Measurements from ENCODE around the gene ANO10. TPM values are rescaled to one million over a fixed set of nuclear protein-coding genes. Genes with fewer than 3 reads are reported as not detected.

The ANO10 gene
- total RNA-seq, 1 donor from 2014 or later = 32.8 TPM

DNA sequence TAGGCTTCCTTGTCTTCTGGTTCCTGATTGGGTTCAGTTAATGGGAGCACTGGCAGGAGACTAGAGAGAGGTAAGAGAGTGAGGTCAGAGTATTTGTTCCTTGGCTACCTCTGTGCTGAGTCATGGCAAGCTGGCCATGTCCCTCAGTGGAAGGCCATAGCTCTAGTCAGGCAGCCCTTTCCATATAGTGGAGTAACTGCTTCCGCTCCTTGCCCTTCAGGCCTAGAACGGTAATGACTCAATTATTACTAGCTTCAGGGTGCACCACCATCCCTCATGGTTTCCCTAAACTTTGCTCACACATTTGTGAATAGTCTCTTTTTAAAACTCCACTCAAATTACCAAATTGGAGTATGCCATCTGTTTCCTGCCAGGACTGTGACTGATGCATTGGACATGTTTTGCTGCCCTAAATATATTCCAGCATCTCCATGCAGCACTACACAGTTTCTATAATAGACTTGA lies 10.5 kb upstream of the ANO10 start:
- TF ChIP-seq, protein P1, sequence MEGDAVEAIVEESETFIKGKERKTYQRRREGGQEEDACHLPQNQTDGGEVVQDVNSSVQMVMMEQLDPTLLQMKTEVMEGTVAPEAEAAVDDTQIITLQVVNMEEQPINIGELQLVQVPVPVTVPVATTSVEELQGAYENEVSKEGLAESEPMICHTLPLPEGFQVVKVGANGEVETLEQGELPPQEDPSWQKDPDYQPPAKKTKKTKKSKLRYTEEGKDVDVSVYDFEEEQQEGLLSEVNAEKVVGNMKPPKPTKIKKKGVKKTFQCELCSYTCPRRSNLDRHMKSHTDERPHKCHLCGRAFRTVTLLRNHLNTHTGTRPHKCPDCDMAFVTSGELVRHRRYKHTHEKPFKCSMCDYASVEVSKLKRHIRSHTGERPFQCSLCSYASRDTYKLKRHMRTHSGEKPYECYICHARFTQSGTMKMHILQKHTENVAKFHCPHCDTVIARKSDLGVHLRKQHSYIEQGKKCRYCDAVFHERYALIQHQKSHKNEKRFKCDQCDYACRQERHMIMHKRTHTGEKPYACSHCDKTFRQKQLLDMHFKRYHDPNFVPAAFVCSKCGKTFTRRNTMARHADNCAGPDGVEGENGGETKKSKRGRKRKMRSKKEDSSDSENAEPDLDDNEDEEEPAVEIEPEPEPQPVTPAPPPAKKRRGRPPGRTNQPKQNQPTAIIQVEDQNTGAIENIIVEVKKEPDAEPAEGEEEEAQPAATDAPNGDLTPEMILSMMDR (IDR thresholded peaks at IDR 0.05) = no peak

DNA sequence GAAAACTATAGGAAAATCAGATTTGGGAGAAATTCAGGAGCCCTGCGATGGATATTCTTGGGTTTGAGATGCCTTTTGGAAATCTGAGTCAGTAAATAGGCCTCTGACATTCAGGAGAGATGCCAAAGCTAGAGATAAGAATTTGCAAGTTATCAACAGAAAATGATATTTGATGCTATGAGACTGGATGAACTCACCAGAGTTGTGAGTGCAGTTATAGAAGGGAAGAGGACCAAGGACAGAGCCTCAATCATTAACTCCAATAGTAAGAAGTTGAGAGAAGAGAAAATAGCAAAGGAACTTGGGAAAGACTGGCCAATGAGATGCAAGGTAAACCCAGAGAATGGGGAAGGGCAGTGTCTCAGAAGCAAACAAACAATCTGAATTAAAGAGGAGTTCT lies 7.9 kb upstream of the ANO10 start:
- no peaks in the 10 kb centered on the region for H3K36me3 Mint-ChIP-seq (ENCODE audit: unreplicated experiment)
- H3K27ac Mint-ChIP-seq (ENCODE audit: unreplicated experiment) = no peak overlapping the region
- H3K4me1 Mint-ChIP-seq (ENCODE audit: unreplicated experiment) = no peaks in the 10 kb centered on the region
- TF ChIP-seq, protein P1 (IDR thresholded peaks at IDR 0.05) = no peak
- H3K4me3 Mint-ChIP-seq (ENCODE audit: unreplicated experiment) = no peak overlapping the region
- no peaks in the 10 kb centered on the region for H3K27me3 Mint-ChIP-seq (ENCODE audit: unreplicated experiment)
- no peak for DNase-seq (ENCODE audit: extremely low spot score, unreplicated experiment)
- H3K9me3 Mint-ChIP-seq (ENCODE audit: unreplicated experiment) = peaks cover 4% of the 10 kb centered on the region

More for the DNA sequence above, 10.5 kb upstream of the ANO10 start:
- H3K27me3 Mint-ChIP-seq (ENCODE audit: unreplicated experiment) = no peaks in the 10 kb centered on the region
- no peak for DNase-seq (ENCODE audit: extremely low spot score, unreplicated experiment)
- no peaks in the 10 kb centered on the region for H3K4me1 Mint-ChIP-seq (ENCODE audit: unreplicated experiment)
- H3K9me3 Mint-ChIP-seq (ENCODE audit: unreplicated experiment) = peaks cover 4% of the 10 kb centered on the region
- H3K36me3 Mint-ChIP-seq (ENCODE audit: unreplicated experiment) = no peaks in the 10 kb centered on the region
- no peak overlapping the region for H3K4me3 Mint-ChIP-seq (ENCODE audit: unreplicated experiment)
- H3K27ac Mint-ChIP-seq (ENCODE audit: unreplicated experiment) = no peak overlapping the region

DNA sequence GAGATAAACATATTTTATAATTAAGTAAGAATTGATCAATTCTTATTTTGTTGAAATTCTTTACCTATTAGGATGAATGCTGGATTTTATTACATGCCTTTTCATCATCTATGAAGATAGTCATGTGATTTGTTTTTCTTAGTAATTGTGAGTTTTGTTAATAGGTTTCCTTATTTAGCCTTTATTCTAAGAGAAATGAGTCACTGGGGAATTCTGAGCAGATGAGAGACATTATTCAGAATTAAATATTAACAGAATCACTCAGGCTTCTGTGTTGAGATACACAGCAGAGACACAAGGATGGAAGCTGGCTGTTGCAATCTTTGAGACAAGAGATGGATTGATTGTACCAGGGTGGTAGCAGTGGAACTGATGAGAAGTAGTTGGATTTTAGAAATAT lies 7.4 kb upstream of the ANO10 start:
- H3K27ac Mint-ChIP-seq (ENCODE audit: unreplicated experiment) = no peak overlapping the region
- H3K27me3 Mint-ChIP-seq (ENCODE audit: unreplicated experiment) = no peaks in the 10 kb centered on the region
- H3K4me3 Mint-ChIP-seq (ENCODE audit: unreplicated experiment) = no peak overlapping the region
- H3K9me3 Mint-ChIP-seq (ENCODE audit: unreplicated experiment) = peaks cover 4% of the 10 kb centered on the region
- TF ChIP-seq, protein P1 (IDR thresholded peaks at IDR 0.05) = no peak
- no peak for DNase-seq (ENCODE audit: extremely low spot score, unreplicated experiment)
- no peaks in the 10 kb centered on the region for H3K36me3 Mint-ChIP-seq (ENCODE audit: unreplicated experiment)
- H3K4me1 Mint-ChIP-seq (ENCODE audit: unreplicated experiment) = no peaks in the 10 kb centered on the region

DNA sequence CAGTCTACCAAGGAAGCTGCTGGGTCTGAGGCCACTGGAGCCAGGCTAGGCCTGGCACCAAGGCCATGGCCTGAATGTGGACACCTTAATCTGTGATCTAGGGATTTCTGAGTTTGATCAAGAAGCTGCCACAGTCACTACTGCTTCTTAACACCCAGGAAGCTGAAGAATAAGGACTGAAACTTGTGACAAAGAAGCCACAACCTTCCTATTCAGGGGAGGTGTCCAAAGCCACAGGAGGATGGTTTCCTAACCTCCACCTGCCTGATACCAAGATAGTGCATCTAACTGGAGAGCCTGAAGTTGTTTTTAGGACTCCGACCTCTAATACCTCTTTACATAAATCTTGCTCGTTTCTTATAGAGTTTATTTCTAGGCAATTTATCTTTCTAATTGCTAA lies 5.5 kb upstream of the ANO10 start:
- Mint-ChIP-seq H3K4me3 (ENCODE audit: unreplicated experiment) (no peak overlapping the region), H3K27ac (ENCODE audit: unreplicated experiment) (no peak overlapping the region), H3K36me3 (ENCODE audit: unreplicated experiment) (no peaks in the 10 kb centered on the region), H3K4me1 (ENCODE audit: unreplicated experiment) (peaks cover 5% of the 10 kb centered on the region), H3K27me3 (ENCODE audit: unreplicated experiment) (no peaks in the 10 kb centered on the region), H3K9me3 (ENCODE audit: unreplicated experiment) (peaks cover 4% of the 10 kb centered on the region)
- no peak for DNase-seq (ENCODE audit: extremely low spot score, unreplicated experiment)
- TF ChIP-seq, protein P1 (IDR thresholded peaks at IDR 0.05) = no peak

GRCh38 chr3:43624619-43625305 lies 3.0 kb upstream of the ANO10 start:
- no peaks in the 10 kb centered on the region for H3K27me3 Mint-ChIP-seq (ENCODE audit: unreplicated experiment)
- no peak overlapping the region for H3K4me3 Mint-ChIP-seq (ENCODE audit: unreplicated experiment)
- TF ChIP-seq, protein P1 (IDR thresholded peaks at IDR 0.05) = no peak
- no peak overlapping the region for H3K27ac Mint-ChIP-seq (ENCODE audit: unreplicated experiment)
- H3K9me3 Mint-ChIP-seq (ENCODE audit: unreplicated experiment) = peaks cover 4% of the 10 kb centered on the region
- no peak for DNase-seq (ENCODE audit: extremely low spot score, unreplicated experiment)
- peaks cover 20% of the 10 kb centered on the region for H3K4me1 Mint-ChIP-seq (ENCODE audit: unreplicated experiment)
- no peaks in the 10 kb centered on the region for H3K36me3 Mint-ChIP-seq (ENCODE audit: unreplicated experiment)
